GM03348 (cell line): ENCODE measurements around the gene PDC.

Experiments
- DNase-seq: peaks from one replicate; pipeline ENCODE4 v3.0.0; 2012; ENCODE audit warnings: low spot score

The PDC gene

DNA sequence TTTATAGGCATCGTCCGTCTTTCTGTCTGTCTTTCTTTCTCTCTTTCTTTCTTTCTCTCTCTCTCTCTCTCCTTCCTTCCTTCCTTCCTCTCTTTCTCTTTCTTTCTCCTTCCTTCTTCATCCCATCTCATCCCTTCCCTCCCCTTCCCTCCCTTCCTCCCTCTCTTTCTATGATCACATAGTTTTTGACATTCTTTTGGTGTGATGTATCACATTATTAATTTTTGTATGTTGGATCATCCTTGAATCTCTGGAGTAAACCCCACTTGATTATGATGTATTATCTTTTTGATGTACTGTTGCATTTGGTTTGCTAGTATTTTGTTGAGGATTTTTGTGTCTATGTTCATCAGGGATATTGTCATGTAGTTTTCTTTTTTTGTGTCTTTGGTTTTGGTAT lies 59.5 kb downstream of the PDC start:
- DNase-seq: peak; percentile 5
